Measurements from ENCODE around the gene STAT2. TPM values are rescaled to one million over a fixed set of nuclear protein-coding genes. Genes with fewer than 3 reads are reported as not detected.

The STAT2 gene
- total and polyA plus RNA-seq, 2 of the 13 experiments (the other 11 are each of a cell fraction or from before 2014, with no cell fraction given) = 43.5 to 84.6 TPM

DNA sequence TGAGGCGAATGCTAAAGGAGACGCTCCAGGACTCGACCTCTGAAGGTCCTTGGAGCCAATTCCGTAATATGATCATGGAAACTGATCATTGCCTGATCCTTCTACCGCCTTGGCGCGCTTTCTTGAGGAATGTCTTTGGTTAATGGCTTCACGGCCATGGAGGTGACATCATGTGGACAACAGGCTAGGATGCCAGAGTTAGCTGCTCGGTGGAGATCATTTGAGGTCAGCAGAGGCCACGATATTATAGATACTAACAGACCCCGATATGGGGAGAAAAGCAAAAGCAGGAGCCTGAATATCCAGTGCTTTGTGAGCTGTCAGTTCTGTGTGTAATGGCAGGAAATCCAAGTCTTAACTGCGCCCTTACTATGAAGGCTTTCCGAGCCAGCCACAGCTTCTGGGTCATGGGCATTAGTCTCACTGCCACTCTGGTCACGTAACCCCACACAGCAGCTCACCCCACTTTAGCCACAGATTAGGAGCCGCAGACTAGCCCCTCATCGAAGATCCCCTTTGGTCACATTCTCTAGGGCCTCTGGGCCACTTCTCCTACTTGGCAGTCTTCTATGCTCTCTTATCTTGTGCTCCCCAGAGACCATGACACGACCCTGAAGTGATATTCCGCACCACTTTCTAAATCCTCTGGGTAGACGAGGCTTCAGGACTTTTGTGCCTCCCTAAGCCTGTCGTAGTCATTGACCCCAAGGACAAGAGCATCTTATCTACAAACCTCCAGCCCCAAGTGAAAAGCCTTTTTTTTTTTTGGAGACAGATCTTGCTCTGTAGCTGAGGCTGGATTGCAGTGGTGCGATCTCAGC lies 59.1 kb downstream of the STAT2 start (continued):
- TF ChIP-seq, protein P1, sequence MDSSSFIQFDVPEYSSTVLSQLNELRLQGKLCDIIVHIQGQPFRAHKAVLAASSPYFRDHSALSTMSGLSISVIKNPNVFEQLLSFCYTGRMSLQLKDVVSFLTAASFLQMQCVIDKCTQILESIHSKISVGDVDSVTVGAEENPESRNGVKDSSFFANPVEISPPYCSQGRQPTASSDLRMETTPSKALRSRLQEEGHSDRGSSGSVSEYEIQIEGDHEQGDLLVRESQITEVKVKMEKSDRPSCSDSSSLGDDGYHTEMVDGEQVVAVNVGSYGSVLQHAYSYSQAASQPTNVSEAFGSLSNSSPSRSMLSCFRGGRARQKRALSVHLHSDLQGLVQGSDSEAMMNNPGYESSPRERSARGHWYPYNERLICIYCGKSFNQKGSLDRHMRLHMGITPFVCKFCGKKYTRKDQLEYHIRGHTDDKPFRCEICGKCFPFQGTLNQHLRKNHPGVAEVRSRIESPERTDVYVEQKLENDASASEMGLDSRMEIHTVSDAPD (CRISPR knock-in tag; IDR thresholded peaks at IDR 0.05) = no peak
- no peak for TF ChIP-seq SOX13 (IDR thresholded peaks at IDR 0.05)
- peak in 1 of 2 experiments; percentile 17; a peak in 1 of 4 replicates for TF ChIP-seq SOX13 (CRISPR knock-in tag; conservative IDR thresholded peaks at IDR 0.05 in 1 of 2, IDR thresholded peaks at IDR 0.05 in 1 of 2)
- TF ChIP-seq, protein P2, sequence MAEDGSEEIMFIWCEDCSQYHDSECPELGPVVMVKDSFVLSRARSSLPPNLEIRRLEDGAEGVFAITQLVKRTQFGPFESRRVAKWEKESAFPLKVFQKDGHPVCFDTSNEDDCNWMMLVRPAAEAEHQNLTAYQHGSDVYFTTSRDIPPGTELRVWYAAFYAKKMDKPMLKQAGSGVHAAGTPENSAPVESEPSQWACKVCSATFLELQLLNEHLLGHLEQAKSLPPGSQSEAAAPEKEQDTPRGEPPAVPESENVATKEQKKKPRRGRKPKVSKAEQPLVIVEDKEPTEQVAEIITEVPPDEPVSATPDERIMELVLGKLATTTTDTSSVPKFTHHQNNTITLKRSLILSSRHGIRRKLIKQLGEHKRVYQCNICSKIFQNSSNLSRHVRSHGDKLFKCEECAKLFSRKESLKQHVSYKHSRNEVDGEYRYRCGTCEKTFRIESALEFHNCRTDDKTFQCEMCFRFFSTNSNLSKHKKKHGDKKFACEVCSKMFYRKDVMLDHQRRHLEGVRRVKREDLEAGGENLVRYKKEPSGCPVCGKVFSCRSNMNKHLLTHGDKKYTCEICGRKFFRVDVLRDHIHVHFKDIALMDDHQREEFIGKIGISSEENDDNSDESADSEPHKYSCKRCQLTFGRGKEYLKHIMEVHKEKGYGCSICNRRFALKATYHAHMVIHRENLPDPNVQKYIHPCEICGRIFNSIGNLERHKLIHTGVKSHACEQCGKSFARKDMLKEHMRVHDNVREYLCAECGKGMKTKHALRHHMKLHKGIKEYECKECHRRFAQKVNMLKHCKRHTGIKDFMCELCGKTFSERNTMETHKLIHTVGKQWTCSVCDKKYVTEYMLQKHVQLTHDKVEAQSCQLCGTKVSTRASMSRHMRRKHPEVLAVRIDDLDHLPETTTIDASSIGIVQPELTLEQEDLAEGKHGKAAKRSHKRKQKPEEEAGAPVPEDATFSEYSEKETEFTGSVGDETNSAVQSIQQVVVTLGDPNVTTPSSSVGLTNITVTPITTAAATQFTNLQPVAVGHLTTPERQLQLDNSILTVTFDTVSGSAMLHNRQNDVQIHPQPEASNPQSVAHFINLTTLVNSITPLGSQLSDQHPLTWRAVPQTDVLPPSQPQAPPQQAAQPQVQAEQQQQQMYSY (CRISPR knock-in tag; IDR thresholded peaks at IDR 0.05) = peak; percentile 43; the same call in 1 of the 2 replicates
- TF ChIP-seq, protein P3, sequence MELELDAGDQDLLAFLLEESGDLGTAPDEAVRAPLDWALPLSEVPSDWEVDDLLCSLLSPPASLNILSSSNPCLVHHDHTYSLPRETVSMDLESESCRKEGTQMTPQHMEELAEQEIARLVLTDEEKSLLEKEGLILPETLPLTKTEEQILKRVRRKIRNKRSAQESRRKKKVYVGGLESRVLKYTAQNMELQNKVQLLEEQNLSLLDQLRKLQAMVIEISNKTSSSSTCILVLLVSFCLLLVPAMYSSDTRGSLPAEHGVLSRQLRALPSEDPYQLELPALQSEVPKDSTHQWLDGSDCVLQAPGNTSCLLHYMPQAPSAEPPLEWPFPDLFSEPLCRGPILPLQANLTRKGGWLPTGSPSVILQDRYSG (CRISPR knock-in tag; IDR thresholded peaks at IDR 0.05) = no peak
- TF ChIP-seq, protein P4, sequence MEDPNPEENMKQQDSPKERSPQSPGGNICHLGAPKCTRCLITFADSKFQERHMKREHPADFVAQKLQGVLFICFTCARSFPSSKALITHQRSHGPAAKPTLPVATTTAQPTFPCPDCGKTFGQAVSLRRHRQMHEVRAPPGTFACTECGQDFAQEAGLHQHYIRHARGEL (CRISPR knock-in tag; IDR thresholded peaks at IDR 0.05) = no peak
- TF ChIP-seq, protein P5, sequence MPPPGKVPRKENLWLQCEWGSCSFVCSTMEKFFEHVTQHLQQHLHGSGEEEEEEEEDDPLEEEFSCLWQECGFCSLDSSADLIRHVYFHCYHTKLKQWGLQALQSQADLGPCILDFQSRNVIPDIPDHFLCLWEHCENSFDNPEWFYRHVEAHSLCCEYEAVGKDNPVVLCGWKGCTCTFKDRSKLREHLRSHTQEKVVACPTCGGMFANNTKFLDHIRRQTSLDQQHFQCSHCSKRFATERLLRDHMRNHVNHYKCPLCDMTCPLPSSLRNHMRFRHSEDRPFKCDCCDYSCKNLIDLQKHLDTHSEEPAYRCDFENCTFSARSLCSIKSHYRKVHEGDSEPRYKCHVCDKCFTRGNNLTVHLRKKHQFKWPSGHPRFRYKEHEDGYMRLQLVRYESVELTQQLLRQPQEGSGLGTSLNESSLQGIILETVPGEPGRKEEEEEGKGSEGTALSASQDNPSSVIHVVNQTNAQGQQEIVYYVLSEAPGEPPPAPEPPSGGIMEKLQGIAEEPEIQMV (CRISPR knock-in tag; IDR thresholded peaks at IDR 0.05; ENCODE audit: low read depth) = no peak
- TF ChIP-seq ZSCAN29 (CRISPR knock-in tag; conservative IDR thresholded peaks at IDR 0.05) = 0 out of 2 replicates have a peak, but pooled peaks have one; percentile 2
- peak; percentile 43; the same call in 1 of the 2 replicates for TF ChIP-seq ZBTB21 (CRISPR knock-in tag; IDR thresholded peaks at IDR 0.05)
- no peak for TF ChIP-seq RBM39 (IDR thresholded peaks at IDR 0.05; ENCODE audit: low read depth, low read length, poor library complexity, severe bottlenecking)
- 0 out of 2 replicates have a peak, but pooled peaks have one; percentile 50 for TF ChIP-seq CCDC6 (CRISPR knock-in tag; IDR thresholded peaks at IDR 0.05)
- TF ChIP-seq KDM5A (IDR thresholded peaks at IDR 0.05; ENCODE audit: borderline replicate concordance, low read length) = peak; percentile 1; the same call in 1 of the 2 replicates
- TF ChIP-seq RFXAP (CRISPR knock-in tag; IDR thresholded peaks at IDR 0.05; ENCODE audit: borderline replicate concordance) = no peak
- peak; percentile 11 for TF ChIP-seq ZEB1 (IDR thresholded peaks at IDR 0.05; ENCODE audit: insufficient replicate concordance, low read depth)
- TF ChIP-seq ZNF616 (CRISPR knock-in tag; IDR thresholded peaks at IDR 0.05; ENCODE audit: low read depth) = no peak
- TF ChIP-seq ZNF12 (CRISPR knock-in tag; IDR thresholded peaks at IDR 0.05) = no peak
- TF ChIP-seq ZMYM2 (CRISPR knock-in tag; IDR thresholded peaks at IDR 0.05) = peak; percentile 29; the same call in 1 of the 2 replicates
- no peak for TF ChIP-seq SUZ12 (IDR thresholded peaks at IDR 0.05; ENCODE audit: low read depth, low read length)
- TF ChIP-seq CHD4 (IDR thresholded peaks at IDR 0.05; ENCODE audit: borderline replicate concordance, low read length) = 0 out of 2 replicates have a peak, but pooled peaks have one; percentile 21
- TF ChIP-seq, protein P6, sequence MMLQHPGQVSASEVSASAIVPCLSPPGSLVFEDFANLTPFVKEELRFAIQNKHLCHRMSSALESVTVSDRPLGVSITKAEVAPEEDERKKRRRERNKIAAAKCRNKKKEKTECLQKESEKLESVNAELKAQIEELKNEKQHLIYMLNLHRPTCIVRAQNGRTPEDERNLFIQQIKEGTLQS (CRISPR knock-in tag; IDR thresholded peaks at IDR 0.05) = no peak
